Choroid plexus epithelial cell (primary cell): ENCODE data around the gene IL6ST.

Source experiments
- DNase-seq: peaks from one replicate; pipeline ENCODE4 v3.0.0-alpha.2; 2010; ENCODE audit warnings: low read depth
- H3K4me3 ChIP-seq: 2 replicates; pipeline ENCODE4 v1.5.1; 2011; ENCODE audit warnings: low read depth, mild to moderate bottlenecking, control low read depth, low read length, moderate library complexity
- TF ChIP-seq, protein P1 (sequence below): conservative IDR thresholded peaks from 2 replicates; pipeline ENCODE4 v1.5.1; 2011; ENCODE audit warnings: low read depth, mild to moderate bottlenecking, control low read depth, inconsistent platforms, low read length, moderate library complexity

The IL6ST gene

DNA sequence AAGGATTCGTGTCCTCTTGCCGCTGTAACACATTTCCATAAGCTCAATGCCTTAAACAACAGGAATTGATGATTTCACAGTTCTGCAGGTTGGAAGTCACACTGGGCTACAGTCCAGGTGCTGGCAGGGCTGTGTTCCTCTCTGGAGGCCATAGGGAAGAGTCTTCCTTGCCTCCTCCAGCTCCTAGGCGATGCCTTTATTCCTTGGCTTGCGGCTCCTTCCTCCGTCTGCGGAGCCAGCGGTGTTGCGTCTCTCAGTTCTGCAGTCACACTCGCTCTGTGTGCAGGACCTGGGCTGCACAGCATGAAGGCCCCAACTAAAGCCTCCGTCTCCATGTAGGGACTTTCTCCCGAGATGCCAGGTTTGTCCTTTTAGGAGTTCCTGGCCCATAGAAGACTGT lies 70.0 kb downstream of the IL6ST start:
- TF ChIP-seq, protein P1, sequence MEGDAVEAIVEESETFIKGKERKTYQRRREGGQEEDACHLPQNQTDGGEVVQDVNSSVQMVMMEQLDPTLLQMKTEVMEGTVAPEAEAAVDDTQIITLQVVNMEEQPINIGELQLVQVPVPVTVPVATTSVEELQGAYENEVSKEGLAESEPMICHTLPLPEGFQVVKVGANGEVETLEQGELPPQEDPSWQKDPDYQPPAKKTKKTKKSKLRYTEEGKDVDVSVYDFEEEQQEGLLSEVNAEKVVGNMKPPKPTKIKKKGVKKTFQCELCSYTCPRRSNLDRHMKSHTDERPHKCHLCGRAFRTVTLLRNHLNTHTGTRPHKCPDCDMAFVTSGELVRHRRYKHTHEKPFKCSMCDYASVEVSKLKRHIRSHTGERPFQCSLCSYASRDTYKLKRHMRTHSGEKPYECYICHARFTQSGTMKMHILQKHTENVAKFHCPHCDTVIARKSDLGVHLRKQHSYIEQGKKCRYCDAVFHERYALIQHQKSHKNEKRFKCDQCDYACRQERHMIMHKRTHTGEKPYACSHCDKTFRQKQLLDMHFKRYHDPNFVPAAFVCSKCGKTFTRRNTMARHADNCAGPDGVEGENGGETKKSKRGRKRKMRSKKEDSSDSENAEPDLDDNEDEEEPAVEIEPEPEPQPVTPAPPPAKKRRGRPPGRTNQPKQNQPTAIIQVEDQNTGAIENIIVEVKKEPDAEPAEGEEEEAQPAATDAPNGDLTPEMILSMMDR = no peak
- DNase-seq = no peak
- no peak overlapping the region for H3K4me3 ChIP-seq

DNA sequence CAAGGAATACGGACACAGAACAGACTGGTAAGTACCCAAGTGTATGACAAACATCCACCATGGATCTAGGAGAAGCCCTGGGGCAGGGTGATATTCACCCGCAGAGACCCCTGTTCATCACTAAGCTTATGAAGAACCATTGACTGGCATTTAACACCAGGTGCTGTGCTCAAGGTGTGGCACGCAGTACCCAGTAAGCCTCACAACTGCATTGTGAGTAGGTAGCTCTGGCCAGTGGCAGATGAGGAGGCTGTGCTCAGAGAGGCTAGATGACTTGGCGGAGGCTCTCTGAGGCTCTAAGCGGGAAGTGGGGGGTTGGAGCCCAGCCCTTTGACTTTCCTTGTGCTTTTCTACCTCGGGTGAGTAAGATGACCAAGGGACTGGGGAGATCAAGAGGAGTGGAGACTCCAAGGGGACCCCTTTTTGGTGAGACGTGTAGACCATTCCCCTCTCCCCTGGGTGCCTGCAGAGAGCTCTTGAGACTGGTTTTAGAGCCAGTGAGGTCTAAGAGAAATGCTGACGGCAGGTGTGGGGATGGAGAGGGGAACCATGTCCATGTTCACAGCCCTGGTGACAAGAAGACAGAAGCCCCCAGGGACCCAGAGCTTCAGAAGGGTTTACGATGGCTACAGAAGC lies 70.8 kb downstream of the IL6ST start:
- H3K4me3 ChIP-seq = no peak overlapping the region
- TF ChIP-seq, protein P1 = no peak
- DNase-seq = no peak

DNA sequence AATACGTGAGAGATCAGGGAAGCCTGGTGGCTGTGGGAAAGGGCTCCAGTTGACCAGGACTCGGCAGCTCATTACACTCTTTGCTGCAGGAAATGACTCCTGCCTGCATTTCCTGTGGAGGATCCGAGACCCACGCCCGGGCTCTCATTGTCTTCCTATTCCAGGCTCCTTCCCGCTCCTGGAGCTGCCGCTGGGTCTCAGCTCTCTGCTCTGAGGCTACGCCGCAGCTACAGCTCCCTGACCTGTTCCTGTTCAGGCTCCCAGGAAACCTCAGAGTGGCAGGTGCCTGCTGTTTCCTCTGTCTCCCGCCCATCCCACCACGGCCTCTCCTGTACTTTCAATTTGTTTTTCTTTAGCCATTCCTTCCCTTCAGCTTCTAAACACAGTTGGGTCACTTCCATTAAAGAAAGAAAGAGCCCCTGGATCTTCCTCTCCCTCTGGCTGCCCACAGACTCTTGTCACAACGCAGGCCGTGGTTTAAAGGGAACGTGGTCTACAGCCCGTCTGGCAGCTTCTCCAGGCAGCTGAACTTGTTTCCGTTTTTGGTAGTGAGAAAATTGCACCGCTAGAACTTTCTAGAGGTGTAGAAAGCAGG lies 71.5 kb downstream of the IL6ST start:
- H3K4me3 ChIP-seq = peak overlapping the region; percentile 62
- TF ChIP-seq, protein P1 = no peak
- DNase-seq = no peak

DNA sequence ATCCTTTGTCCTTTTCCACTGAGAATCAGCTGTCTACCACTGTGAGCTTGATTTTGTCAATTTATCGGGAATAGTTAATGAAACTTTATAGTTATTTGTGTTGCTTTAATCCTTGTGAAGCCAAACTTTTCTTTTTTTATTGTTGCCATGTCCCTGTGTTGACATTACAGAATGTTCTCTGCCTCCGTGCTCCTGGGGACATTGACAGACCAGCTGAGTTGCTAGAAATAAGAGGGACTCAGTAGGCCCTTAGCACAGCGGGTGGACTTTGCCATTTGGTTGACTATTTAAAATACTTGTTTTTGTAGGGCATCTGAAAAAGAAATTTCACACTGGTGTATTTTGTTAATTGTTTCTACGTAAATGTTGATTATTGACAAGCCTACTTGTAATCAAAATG lies 73.1 kb downstream of the IL6ST start:
- TF ChIP-seq, protein P1 = no peak
- no peak overlapping the region for H3K4me3 ChIP-seq
- DNase-seq = no peak

DNA sequence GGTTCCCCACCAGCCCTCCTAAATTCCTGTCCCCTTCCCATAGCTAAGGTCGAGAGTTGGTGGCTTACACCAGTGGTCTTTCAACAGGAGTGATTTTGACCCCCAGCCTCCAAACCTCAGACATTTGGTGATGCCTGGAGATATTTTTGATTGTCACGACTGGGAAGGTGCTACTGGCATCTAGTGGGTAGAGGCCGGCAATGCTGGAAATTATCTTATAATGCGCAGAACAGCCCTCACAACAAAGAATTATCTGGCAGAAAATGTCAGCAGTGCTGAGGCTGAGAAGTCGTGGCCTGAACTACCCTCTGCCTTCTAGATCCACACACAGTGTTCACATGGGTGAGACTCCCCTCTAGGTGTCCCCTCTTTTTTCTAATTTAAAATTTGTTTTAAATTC lies 74.0 kb downstream of the IL6ST start:
- TF ChIP-seq, protein P1 = peak; percentile 67
- H3K4me3 ChIP-seq = no peak overlapping the region
- peak; percentile 46 for DNase-seq

DNA sequence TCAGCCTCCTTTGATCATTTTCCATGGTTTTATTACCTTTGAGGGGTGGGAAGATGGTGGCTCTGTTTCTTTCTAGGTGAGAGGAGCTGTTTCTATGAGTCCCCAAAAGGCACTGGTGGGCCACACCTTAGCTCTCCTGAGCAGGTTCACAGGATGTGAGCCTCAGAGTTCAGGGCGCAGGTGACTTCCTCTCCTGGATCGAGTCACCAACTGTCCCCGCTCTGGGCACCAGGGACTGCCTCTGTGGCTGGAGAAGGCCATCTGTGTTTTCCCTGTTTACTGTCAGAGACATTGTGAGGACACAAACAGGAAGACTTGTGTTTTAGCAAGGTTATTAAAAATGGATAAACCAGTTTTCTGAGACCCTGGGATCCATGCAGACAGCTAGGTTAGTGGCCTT lies 75.1 kb downstream of the IL6ST start:
- H3K4me3 ChIP-seq = no peak overlapping the region
- DNase-seq = no peak
- TF ChIP-seq, protein P1 = no peak
